Measurements from ENCODE around the gene THOC2.
"Not testable (repeated sequence)": the region's sequence is repeated elsewhere in the genome, so short reads cannot be mapped to it uniquely, and the experiment has no call there.

DNA sequence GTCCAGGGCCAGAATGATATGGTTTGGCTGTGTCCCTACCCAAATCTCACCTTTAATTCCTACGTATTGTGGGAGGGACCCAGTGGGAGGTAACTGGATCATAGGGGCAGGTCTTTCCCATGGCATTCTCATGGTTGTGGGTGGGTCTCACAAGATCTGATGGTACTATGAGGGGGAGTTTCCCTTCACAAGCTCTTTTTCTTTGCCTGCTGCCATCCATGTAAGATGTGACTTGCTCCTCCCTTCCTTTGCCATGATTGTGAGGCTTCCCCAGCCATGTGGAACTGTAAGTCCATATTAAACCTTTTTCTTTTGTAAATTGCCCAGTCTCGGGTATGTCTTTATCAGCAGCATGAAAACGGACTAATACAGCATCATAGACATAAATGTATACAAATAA, 27.0 kb upstream of the THOC2 start:
- TF ChIP-seq POLR2A (IDR thresholded peaks at IDR 0.05), result not testable (repeated sequence)
- TF ChIP-seq, protein P1, sequence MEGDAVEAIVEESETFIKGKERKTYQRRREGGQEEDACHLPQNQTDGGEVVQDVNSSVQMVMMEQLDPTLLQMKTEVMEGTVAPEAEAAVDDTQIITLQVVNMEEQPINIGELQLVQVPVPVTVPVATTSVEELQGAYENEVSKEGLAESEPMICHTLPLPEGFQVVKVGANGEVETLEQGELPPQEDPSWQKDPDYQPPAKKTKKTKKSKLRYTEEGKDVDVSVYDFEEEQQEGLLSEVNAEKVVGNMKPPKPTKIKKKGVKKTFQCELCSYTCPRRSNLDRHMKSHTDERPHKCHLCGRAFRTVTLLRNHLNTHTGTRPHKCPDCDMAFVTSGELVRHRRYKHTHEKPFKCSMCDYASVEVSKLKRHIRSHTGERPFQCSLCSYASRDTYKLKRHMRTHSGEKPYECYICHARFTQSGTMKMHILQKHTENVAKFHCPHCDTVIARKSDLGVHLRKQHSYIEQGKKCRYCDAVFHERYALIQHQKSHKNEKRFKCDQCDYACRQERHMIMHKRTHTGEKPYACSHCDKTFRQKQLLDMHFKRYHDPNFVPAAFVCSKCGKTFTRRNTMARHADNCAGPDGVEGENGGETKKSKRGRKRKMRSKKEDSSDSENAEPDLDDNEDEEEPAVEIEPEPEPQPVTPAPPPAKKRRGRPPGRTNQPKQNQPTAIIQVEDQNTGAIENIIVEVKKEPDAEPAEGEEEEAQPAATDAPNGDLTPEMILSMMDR (IDR thresholded peaks at IDR 0.05), result not testable (repeated sequence)
